HEK293T (cell line): ENCODE data around the gene LGR6.

Source experiments
- ARNT ChIP-seq: fragments of 450-650 bp; IDR thresholded peaks from 2 replicates; pipeline ENCODE4 v1.6.1; 2017; ENCODE audit warnings: mild to moderate bottlenecking
- BHLHE40 ChIP-seq: fragments of 450-650 bp; IDR thresholded peaks from 2 replicates; pipeline ENCODE4 v1.6.1; 2016; ENCODE audit warnings: mild to moderate bottlenecking, moderate library complexity, borderline replicate concordance
- CTBP1 ChIP-seq: fragments of 450-650 bp; IDR thresholded peaks from 2 replicates; pipeline ENCODE4 v1.6.1; 2016; ENCODE audit warnings: borderline replicate concordance
- ELF4 ChIP-seq: fragments of 450-650 bp; IDR thresholded peaks from 2 replicates; pipeline ENCODE4 v1.6.1; 2017; ENCODE audit warnings: antibody characterized with exemption
- FOXA1 ChIP-seq: fragments of 450-650 bp; IDR thresholded peaks from 2 replicates; pipeline ENCODE4 v1.6.1; 2016; ENCODE audit warnings: mild to moderate bottlenecking
- FOXK2 ChIP-seq: fragments of 450-650 bp; IDR thresholded peaks from 2 replicates; pipeline ENCODE4 v1.6.1; 2016; ENCODE audit warnings: mild to moderate bottlenecking
- FOXM1 ChIP-seq: fragments of 450-650 bp; IDR thresholded peaks from 2 replicates; pipeline ENCODE4 v1.6.1; 2017; ENCODE audit warnings: mild to moderate bottlenecking, borderline replicate concordance
- HDGF ChIP-seq: fragments of 450-650 bp; IDR thresholded peaks from 2 replicates; pipeline ENCODE4 v1.6.1; 2017; ENCODE audit warnings: antibody characterized with exemption, borderline replicate concordance
- L3MBTL2 ChIP-seq: fragments of 450-650 bp; conservative IDR thresholded peaks from 2 replicates; pipeline ENCODE4 v1.6.1; 2016; ENCODE audit warnings: mild to moderate bottlenecking
- SP1 ChIP-seq: fragments of 450-650 bp; IDR thresholded peaks from 2 replicates; pipeline ENCODE4 v1.6.1; 2017
- SUZ12 ChIP-seq: fragments of 450-650 bp; IDR thresholded peaks from 2 replicates; pipeline ENCODE4 v1.6.1; 2016; ENCODE audit warnings: mild to moderate bottlenecking
- TF ChIP-seq, protein P1 (sequence below): fragments of 450-650 bp; IDR thresholded peaks from 2 replicates; pipeline ENCODE4 v1.6.1; 2016

DNA sequence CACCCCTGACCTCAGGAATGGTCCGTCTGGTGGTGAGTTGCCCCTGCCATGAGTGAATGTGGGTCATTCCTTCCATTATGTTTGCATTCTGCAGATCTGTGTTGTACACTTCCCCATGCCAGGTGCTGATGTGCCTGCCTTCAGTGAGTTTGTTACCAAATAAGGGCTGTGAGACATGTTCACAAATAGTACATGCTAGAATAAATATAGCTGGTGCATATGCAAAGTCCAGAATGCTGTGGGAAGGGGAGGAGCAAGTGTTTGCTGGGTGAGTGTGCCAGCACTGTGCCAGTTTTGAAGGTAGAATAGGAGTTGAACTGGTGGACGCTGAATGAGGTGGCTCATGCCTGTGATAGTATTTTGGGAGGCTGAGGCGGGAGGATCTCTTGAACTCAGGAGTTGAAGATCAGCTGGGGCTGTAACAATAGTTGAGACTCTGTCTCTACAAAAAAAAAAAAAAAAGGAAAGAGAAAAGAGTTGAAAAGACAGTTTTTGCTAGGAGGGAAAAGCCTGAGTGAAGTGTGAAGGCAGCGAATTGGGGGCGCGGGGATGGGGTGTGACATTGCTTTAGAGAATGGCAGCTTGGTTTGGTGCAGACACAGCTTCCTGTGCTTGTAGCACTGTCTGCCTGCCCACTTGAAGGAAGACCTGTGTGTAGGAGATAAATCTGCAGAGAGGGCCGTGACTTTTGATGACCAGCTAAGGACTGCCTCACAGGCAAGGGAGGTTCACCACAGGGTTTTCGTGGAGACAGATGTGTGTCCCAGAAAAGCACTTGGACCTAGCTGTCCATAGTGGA is 61.1 kb downstream of the LGR6 start:
- TF ChIP-seq FOXM1 = no peak
- no peak for TF ChIP-seq ELF4
- no peak for TF ChIP-seq SP1
- TF ChIP-seq L3MBTL2 = no peak
- TF ChIP-seq FOXA1 = no peak
- TF ChIP-seq BHLHE40 = no peak
- no peak for TF ChIP-seq CTBP1
- TF ChIP-seq, protein P1, sequence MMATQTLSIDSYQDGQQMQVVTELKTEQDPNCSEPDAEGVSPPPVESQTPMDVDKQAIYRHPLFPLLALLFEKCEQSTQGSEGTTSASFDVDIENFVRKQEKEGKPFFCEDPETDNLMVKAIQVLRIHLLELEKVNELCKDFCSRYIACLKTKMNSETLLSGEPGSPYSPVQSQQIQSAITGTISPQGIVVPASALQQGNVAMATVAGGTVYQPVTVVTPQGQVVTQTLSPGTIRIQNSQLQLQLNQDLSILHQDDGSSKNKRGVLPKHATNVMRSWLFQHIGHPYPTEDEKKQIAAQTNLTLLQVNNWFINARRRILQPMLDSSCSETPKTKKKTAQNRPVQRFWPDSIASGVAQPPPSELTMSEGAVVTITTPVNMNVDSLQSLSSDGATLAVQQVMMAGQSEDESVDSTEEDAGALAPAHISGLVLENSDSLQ = no peak
- no peak for TF ChIP-seq FOXK2
- no peak for TF ChIP-seq SUZ12
- no peak for TF ChIP-seq ARNT
- TF ChIP-seq HDGF = no peak
